Measurements from ENCODE around the gene NR2F1. TPM values are rescaled to one million over a fixed set of nuclear protein-coding genes. Genes with fewer than 3 reads are reported as not detected.

NR2F1 gene
- total RNA-seq, 2 experiments from 2014 or later, result not detected

GRCh38 chr5:93576994-93577853 lies 5.8 kb upstream of the NR2F1 start:
- H2AFZ ChIP-seq (ENCODE audit: low read length), result no peak overlapping the region
- no peaks in the 10 kb centered on the region for H4K20me1 ChIP-seq (ENCODE audit: insufficient read depth, low read length)
- no peak overlapping the region for H3K27ac ChIP-seq (ENCODE audit: low read depth, low read length, poor library complexity, severe bottlenecking)
- POLR2A ChIA-PET, result interaction anchor here (0.6 kb wide), 1 partner anchor 824 kb away, joined by 3 read pairs; no protein-coding TSS in a partner anchor
- CTCF ChIA-PET (ENCODE audit: unreplicated experiment), result no interaction called here
- no peak overlapping the region for H3K4me2 ChIP-seq (ENCODE audit: low read length)
- no peak for TF ChIP-seq CTCF (conservative IDR thresholded peaks at IDR 0.05; ENCODE audit: low read length)
- no peak for TF ChIP-seq EZH2phosphoT487 (IDR thresholded peaks at IDR 0.05; ENCODE audit: borderline replicate concordance, low read depth, low read length)
- H3K9me3 ChIP-seq (ENCODE audit: low read length), result no peaks in the 10 kb centered on the region
- no peak overlapping the region for H3K4me3 ChIP-seq (ENCODE audit: low read depth, low read length, poor library complexity, severe bottlenecking)
- no peaks in the 10 kb centered on the region for H3K79me2 ChIP-seq (ENCODE audit: insufficient read depth, low read depth, low read length)
- BruUV-seq (replicated peaks), result no TSS peak
- H3K4me1 ChIP-seq (ENCODE audit: insufficient read depth, low read length, poor library complexity, severe bottlenecking), result no peaks in the 10 kb centered on the region
- H3K36me3 ChIP-seq (ENCODE audit: insufficient read depth, low read length), result no peaks in the 10 kb centered on the region
- H3K9me2 ChIP-seq (ENCODE audit: insufficient read depth, low read length), result no peaks in the 10 kb centered on the region
- no peak for DNase-seq (ENCODE audit: low spot score)
- intact Hi-C loops (cut with micrococcal nuclease; ENCODE audit: unreplicated experiment), result no loop called here

GRCh38 chr5:93577854-93578812 lies 4.9 kb upstream of the NR2F1 start:
- Histone ChIP-seq H3K9me3 (ENCODE audit: low read length) (no peaks in the 10 kb centered on the region), H3K27ac (ENCODE audit: low read depth, low read length, poor library complexity, severe bottlenecking) (no peak overlapping the region), H3K9me2 (ENCODE audit: insufficient read depth, low read length) (no peaks in the 10 kb centered on the region), H4K20me1 (ENCODE audit: insufficient read depth, low read length) (no peaks in the 10 kb centered on the region), H2AFZ (ENCODE audit: low read length) (no peak overlapping the region), H3K36me3 (ENCODE audit: insufficient read depth, low read length) (no peaks in the 10 kb centered on the region), H3K79me2 (ENCODE audit: insufficient read depth, low read depth, low read length) (no peaks in the 10 kb centered on the region), H3K4me1 (ENCODE audit: insufficient read depth, low read length, poor library complexity, severe bottlenecking) (no peaks in the 10 kb centered on the region), H3K4me3 (ENCODE audit: low read depth, low read length, poor library complexity, severe bottlenecking) (no peak overlapping the region), H3K4me2 (ENCODE audit: low read length) (no peak overlapping the region)
- TF ChIP-seq EZH2phosphoT487 (IDR thresholded peaks at IDR 0.05; ENCODE audit: borderline replicate concordance, low read depth, low read length) (no peak), CTCF (conservative IDR thresholded peaks at IDR 0.05; ENCODE audit: low read length) (no peak)
- no peak for DNase-seq (ENCODE audit: low spot score)
- ChIA-PET CTCF (ENCODE audit: unreplicated experiment) (no interaction called here), POLR2A (no interaction called here)
- no TSS peak for BruUV-seq (replicated peaks)
- intact Hi-C loops (cut with micrococcal nuclease; ENCODE audit: unreplicated experiment), result no loop called here
